ENCODE results near the gene RANBP10. TPM values are rescaled to one million over a fixed set of nuclear protein-coding genes. Genes with fewer than 3 reads are reported as not detected.

RANBP10 gene
- total RNA-seq, 2 experiments from 2014 or later, result 23.2 to 24.3 TPM

- Mint-ChIP-seq H3K36me3 (ENCODE audit: low read depth) (peaks cover 5% of the 10 kb centered on the region), H3K27ac (no peak overlapping the region), H3K4me3 (no peak overlapping the region), H3K27me3 (no peaks in the 10 kb centered on the region), H3K9me3 (no peaks in the 10 kb centered on the region), H3K4me1 (peaks cover 37% of the 10 kb centered on the region)
- no peak for DNase-seq
- ChIA-PET POLR2A (no interaction called here), CTCF (interaction anchor here (0.6 to 1.3 kb wide), 3 partner anchors 11 to 1324 kb away, joined by 3 to 5 read pairs (median 4); no protein-coding TSS in a partner anchor)
Observed at GRCh38 chr16:67714522-67714921, 91.8 kb downstream of the RANBP10 start.

GRCh38 chr16:67713647-67714273, 92.6 kb downstream of the RANBP10 start:
- no peaks in the 10 kb centered on the region for H3K27me3 Mint-ChIP-seq
- peaks cover 34% of the 10 kb centered on the region for H3K4me1 Mint-ChIP-seq
- H3K27ac Mint-ChIP-seq, result no peak overlapping the region
- H3K36me3 Mint-ChIP-seq (ENCODE audit: low read depth), result peaks cover 5% of the 10 kb centered on the region
- H3K4me3 Mint-ChIP-seq, result no peak overlapping the region
- DNase-seq, result no peak
- ChIA-PET CTCF (interaction anchor here (0.7 kb wide), 1 partner anchor 1323 kb away, joined by 4 read pairs; no protein-coding TSS in a partner anchor), POLR2A (no interaction called here)
- no peaks in the 10 kb centered on the region for H3K9me3 Mint-ChIP-seq

DNA sequence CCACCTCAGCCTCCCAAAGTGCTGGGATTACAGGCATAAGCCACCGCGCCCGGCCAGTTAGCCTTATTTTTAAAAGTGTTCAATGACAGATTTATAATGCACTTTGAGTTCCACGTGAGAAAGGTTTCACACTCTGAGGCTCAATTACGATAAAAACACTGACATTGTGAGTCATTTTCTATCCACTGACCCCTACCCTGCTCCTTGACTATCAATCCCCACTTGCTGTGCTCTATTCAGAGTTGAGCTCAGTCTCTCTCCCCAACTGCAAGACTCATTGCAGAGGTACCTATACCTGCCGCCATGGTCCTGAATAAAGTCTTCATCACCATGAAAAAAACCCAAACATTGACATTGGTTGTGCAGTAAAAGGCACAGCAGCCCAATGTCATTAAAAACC, 95.8 kb downstream of the RANBP10 start:
- H3K27ac Mint-ChIP-seq, result no peak overlapping the region
- H3K36me3 Mint-ChIP-seq (ENCODE audit: low read depth), result no peaks in the 10 kb centered on the region
- ChIA-PET POLR2A (no interaction called here), CTCF (no interaction called here)
- peaks cover 9% of the 10 kb centered on the region for H3K4me1 Mint-ChIP-seq
- H3K27me3 Mint-ChIP-seq, result no peaks in the 10 kb centered on the region
- no peak overlapping the region for H3K4me3 Mint-ChIP-seq
- no peak for DNase-seq
- H3K9me3 Mint-ChIP-seq, result no peaks in the 10 kb centered on the region

DNA sequence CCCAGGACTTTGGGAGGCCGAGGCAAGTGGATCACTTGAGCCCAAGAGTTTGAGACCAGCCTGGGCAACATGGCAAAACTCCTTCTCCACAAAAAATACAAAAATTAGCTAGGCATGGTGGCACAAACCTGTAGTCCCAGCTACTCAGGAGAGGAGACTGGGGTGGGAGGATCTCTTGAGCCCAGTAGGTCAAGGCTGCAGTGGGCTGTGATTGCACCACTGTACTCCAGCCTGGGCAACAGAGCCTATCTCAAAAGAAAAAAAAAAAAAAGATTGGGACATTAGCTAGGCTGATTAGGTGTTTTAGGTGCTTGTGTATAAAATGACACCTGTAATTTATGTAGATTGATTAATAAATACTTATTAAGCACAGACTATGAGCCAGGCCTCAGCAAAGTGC, 97.3 kb downstream of the RANBP10 start:
- no peaks in the 10 kb centered on the region for H3K9me3 Mint-ChIP-seq
- H3K4me1 Mint-ChIP-seq, result peaks cover 19% of the 10 kb centered on the region
- ChIA-PET POLR2A (interaction anchor here (1.8 kb wide), 1 partner anchor 10 kb away, joined by 5 read pairs; the partner anchor contains the start of gene GFOD2), CTCF (interaction anchor here (0.9 to 1.6 kb wide), 2 partner anchors 8 to 37 kb away, joined by 3 read pairs; no protein-coding TSS in a partner anchor)
- H3K4me3 Mint-ChIP-seq, result no peak overlapping the region
- H3K27ac Mint-ChIP-seq, result no peak overlapping the region
- DNase-seq, result no peak
- no peaks in the 10 kb centered on the region for H3K36me3 Mint-ChIP-seq (ENCODE audit: low read depth)
- no peaks in the 10 kb centered on the region for H3K27me3 Mint-ChIP-seq

GRCh38 chr16:67708368-67708771, 98.0 kb downstream of the RANBP10 start:
- DNase-seq, result no peak
- H3K27ac Mint-ChIP-seq, result no peak overlapping the region
- CTCF ChIA-PET, result interaction anchor here (1.6 kb wide), 1 partner anchor 8 kb away, joined by 3 read pairs; no protein-coding TSS in a partner anchor
- H3K9me3 Mint-ChIP-seq, result no peaks in the 10 kb centered on the region
- H3K27me3 Mint-ChIP-seq, result no peaks in the 10 kb centered on the region
- H3K4me1 Mint-ChIP-seq, result peaks cover 23% of the 10 kb centered on the region
- no peak overlapping the region for H3K4me3 Mint-ChIP-seq
- no peaks in the 10 kb centered on the region for H3K36me3 Mint-ChIP-seq (ENCODE audit: low read depth)
- POLR2A ChIA-PET, result interaction anchor here (1.8 kb wide), 1 partner anchor 11 kb away, joined by 5 read pairs; the partner anchor contains the start of gene GFOD2

DNA sequence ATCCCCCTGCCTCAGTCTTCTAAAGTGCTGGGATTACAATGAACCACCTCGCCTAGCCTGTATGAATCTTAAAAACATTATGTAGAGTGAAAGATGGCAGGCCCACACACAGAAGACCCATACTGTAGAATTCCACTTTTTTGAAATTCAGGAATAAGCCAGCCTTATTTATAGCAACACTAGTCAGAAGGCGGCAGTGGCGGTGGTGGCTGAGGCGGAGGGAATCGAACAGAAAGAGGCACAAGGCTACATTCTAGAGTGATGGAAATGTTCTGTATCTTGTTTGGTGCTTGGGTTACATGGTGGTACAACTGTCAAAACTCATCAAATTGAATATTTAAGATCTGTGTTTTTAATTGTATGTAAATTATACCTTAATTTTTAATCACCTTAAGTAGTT, 98.6 kb downstream of the RANBP10 start:
- Mint-ChIP-seq H3K9me3 (no peaks in the 10 kb centered on the region), H3K27ac (no peak overlapping the region), H3K36me3 (ENCODE audit: low read depth) (no peaks in the 10 kb centered on the region), H3K27me3 (no peaks in the 10 kb centered on the region), H3K4me3 (no peak overlapping the region), H3K4me1 (peaks cover 28% of the 10 kb centered on the region)
- DNase-seq, result no peak
- ChIA-PET CTCF (no interaction called here), POLR2A (no interaction called here)

GRCh38 chr16:67707210-67707609, 99.2 kb downstream of the RANBP10 start:
- ChIA-PET POLR2A (no interaction called here), CTCF (interaction anchor here (1.4 kb wide), 1 partner anchor 160 kb away, joined by 8 read pairs; no protein-coding TSS in a partner anchor)
- Mint-ChIP-seq H3K4me3 (no peak overlapping the region), H3K27ac (no peak overlapping the region), H3K9me3 (no peaks in the 10 kb centered on the region), H3K4me1 (peaks cover 31% of the 10 kb centered on the region), H3K27me3 (no peaks in the 10 kb centered on the region), H3K36me3 (ENCODE audit: low read depth) (no peaks in the 10 kb centered on the region)
- no peak for DNase-seq

DNA sequence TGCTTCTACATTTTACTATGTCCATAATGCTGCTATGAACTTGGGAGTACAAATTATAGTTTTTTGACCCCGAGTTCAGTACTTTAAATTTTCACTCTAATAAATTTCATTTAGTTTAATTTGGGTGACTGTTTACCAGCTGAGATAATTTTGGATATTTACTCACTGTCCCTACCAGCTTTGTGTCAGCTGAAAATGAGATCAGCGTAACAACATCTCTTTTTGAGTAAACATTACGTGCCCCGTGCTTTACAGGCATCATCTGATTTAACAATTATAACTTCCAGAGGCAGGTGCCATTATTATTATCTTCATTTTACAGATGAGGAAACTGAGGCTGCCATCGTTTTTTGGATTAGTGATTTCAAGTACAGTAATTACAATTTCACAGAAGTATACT, 102.2 kb downstream of the RANBP10 start:
- Mint-ChIP-seq H3K4me1 (peaks cover 25% of the 10 kb centered on the region), H3K27ac (peak overlapping the region; percentile 77), H3K4me3 (no peak overlapping the region), H3K9me3 (no peaks in the 10 kb centered on the region), H3K27me3 (no peaks in the 10 kb centered on the region), H3K36me3 (ENCODE audit: low read depth) (no peaks in the 10 kb centered on the region)
- CTCF ChIA-PET, result interaction anchor here (1.0 to 1.2 kb wide), 2 partner anchors 16 to 183 kb away, joined by 3 read pairs; no protein-coding TSS in a partner anchor
- no peak for DNase-seq
- POLR2A ChIA-PET, result no interaction called here

GRCh38 chr16:67703626-67704025, 102.7 kb downstream of the RANBP10 start:
- Mint-ChIP-seq H3K9me3 (peaks cover 1% of the 10 kb centered on the region), H3K27ac (peak overlapping the region; percentile 77), H3K27me3 (no peaks in the 10 kb centered on the region), H3K4me1 (peaks cover 25% of the 10 kb centered on the region), H3K4me3 (no peak overlapping the region), H3K36me3 (ENCODE audit: low read depth) (peaks cover 3% of the 10 kb centered on the region)
- peak; percentile 33 for DNase-seq
- ChIA-PET POLR2A (no interaction called here), CTCF (interaction anchor here (1.0 kb wide), 1 partner anchor 16 kb away, joined by 3 read pairs; no protein-coding TSS in a partner anchor)

DNA sequence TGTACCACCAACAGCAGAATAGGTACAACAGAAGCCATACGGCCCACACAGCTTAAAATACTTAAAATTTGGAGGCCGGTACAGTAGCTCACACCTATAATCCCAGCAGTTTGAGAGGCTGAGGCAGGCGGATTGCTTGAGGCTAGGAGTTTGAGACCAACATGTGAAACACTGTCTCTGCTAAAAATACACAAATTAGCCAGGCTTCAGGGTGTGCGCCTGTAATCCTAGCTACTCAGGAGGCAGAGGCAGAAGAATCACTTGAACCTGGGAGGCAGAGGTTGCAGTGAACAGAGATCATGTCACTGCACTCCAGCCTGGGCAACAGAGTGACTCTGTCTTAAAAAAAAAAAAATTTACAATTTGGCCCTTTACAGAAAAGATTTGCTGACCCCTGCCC, 104.2 kb downstream of the RANBP10 start:
- Mint-ChIP-seq H3K4me3 (no peak overlapping the region), H3K9me3 (peaks cover 2% of the 10 kb centered on the region), H3K36me3 (ENCODE audit: low read depth) (peaks cover 14% of the 10 kb centered on the region), H3K27me3 (no peaks in the 10 kb centered on the region), H3K27ac (no peak overlapping the region), H3K4me1 (peaks cover 25% of the 10 kb centered on the region)
- no peak for DNase-seq
- CTCF ChIA-PET, result interaction anchor here (0.6 to 0.7 kb wide), 2 partner anchors 113 to 148 kb away, joined by 3 to 8 read pairs; no protein-coding TSS in a partner anchor
- POLR2A ChIA-PET, result no interaction called here

GRCh38 chr16:67701420-67701819, 104.9 kb downstream of the RANBP10 start:
- peaks cover 14% of the 10 kb centered on the region for H3K36me3 Mint-ChIP-seq (ENCODE audit: low read depth)
- CTCF ChIA-PET, result interaction anchor here (0.6 to 1.3 kb wide), 3 partner anchors 7 to 114 kb away, joined by 3 to 8 read pairs (median 4); no protein-coding TSS in a partner anchor
- POLR2A ChIA-PET, result interaction anchor here (1.1 kb wide), 1 partner anchor 18 kb away, joined by 3 read pairs; no protein-coding TSS in a partner anchor
- no peak for DNase-seq
- no peaks in the 10 kb centered on the region for H3K27me3 Mint-ChIP-seq
- H3K4me3 Mint-ChIP-seq, result no peak overlapping the region
- peaks cover 2% of the 10 kb centered on the region for H3K9me3 Mint-ChIP-seq
- H3K27ac Mint-ChIP-seq, result no peak overlapping the region
- H3K4me1 Mint-ChIP-seq, result peaks cover 29% of the 10 kb centered on the region

DNA sequence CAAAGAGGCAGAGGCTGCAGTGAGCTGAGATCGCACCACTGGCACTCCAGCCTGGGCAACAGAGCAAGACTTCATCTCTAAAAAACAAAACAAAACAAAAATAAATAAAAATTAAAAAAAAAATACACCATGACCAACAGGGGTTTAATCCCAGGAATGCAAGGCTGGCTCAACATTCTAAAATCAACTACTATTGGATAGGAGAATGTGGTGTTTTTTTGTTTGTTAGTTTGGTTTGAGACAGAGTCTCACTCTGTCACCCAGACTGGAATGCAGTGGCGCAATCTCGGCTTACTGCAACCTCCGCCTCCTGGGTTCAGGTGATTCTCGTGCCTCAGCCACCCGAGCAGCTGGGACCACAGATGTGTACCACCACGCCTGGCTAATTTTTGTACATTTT, 107.1 kb downstream of the RANBP10 start:
- Mint-ChIP-seq H3K36me3 (ENCODE audit: low read depth) (peaks cover 14% of the 10 kb centered on the region), H3K27ac (no peak overlapping the region), H3K9me3 (peaks cover 2% of the 10 kb centered on the region), H3K27me3 (no peaks in the 10 kb centered on the region), H3K4me1 (peaks cover 21% of the 10 kb centered on the region), H3K4me3 (no peak overlapping the region)
- no peak for DNase-seq
- ChIA-PET CTCF (no interaction called here), POLR2A (no interaction called here)

DNA sequence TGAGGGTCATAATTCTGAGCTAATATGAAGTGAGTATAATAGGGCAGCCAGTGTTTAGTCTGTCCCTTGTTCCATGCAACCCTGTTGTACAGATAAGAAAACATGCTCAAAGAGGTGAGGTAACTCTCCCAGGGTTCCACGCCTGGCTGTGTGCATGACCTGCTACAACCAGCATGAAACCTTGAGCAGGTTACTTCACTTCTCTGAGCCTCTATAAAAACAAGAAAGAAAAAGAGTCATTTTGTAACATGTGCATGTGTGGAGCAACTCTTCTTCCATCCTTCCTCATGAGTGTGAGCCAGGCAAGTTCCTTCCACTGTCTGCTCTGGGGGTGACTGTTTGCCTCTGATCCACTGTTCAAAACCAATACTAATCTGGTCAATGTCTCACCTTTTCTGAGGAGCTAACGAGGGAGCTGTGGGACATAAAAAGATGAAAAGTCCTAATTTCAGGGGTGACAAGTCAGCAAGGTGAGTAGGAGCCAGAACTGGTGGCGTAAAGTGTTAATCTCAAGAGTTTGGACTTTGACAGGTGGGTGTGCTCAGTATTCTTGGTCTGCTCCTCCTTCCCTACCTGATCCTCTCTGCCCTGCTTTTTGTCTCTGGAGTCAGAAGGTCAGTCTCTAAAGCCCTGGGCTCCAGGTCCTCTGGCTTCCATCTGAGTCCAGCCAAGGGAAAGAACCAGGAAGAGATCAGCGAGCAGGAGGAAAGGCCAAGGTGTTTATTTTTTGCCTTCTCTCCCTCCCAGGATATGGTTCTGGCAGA, 108.8 kb downstream of the RANBP10 start:
- Mint-ChIP-seq H3K36me3 (ENCODE audit: low read depth) (peaks cover 14% of the 10 kb centered on the region), H3K9me3 (peaks cover 2% of the 10 kb centered on the region), H3K4me1 (peaks cover 5% of the 10 kb centered on the region), H3K27ac (no peak overlapping the region), H3K27me3 (no peaks in the 10 kb centered on the region), H3K4me3 (no peak overlapping the region)
- ChIA-PET CTCF (no interaction called here), POLR2A (interaction anchor here (1.7 kb wide), 1 partner anchor 21 kb away, joined by 4 read pairs; the partner anchor contains the start of gene GFOD2)
- DNase-seq, result no peak
